Measurements from ENCODE around the gene PFKP.

DNA sequence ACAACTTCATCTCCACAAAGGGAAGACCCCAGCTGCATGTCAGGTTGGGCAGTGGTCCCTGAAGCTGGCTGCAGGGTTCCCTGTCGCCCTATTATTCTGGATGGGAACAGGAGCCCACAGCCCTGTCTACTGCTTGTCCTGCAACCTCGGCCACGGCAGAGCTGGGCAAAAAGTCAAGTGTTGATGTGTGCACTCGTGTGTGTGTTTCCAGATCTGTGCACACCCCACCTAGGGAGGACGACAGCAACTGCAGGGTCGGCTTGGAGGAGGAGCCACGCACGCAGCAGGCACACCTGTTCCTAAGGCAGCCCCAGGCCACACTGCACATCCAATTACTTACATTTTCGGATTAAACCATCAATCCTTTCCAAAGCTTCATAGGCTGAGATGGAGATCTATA, 81.6 kb downstream of the PFKP start:
- TF ChIP-seq, protein P1, sequence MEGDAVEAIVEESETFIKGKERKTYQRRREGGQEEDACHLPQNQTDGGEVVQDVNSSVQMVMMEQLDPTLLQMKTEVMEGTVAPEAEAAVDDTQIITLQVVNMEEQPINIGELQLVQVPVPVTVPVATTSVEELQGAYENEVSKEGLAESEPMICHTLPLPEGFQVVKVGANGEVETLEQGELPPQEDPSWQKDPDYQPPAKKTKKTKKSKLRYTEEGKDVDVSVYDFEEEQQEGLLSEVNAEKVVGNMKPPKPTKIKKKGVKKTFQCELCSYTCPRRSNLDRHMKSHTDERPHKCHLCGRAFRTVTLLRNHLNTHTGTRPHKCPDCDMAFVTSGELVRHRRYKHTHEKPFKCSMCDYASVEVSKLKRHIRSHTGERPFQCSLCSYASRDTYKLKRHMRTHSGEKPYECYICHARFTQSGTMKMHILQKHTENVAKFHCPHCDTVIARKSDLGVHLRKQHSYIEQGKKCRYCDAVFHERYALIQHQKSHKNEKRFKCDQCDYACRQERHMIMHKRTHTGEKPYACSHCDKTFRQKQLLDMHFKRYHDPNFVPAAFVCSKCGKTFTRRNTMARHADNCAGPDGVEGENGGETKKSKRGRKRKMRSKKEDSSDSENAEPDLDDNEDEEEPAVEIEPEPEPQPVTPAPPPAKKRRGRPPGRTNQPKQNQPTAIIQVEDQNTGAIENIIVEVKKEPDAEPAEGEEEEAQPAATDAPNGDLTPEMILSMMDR (IDR thresholded peaks at IDR 0.05; ENCODE audit: low read depth, low read length, poor library complexity, severe bottlenecking) = no peak
- no peak for TF ChIP-seq EZH2phosphoT487 (IDR thresholded peaks at IDR 0.05; ENCODE audit: borderline replicate concordance, low read length)

Measured in DOHH2 (cell line).